Caco-2 (cell line): ENCODE results near the gene ESPN. TPM values are rescaled to one million over a fixed set of nuclear protein-coding genes. Genes with fewer than 3 reads are reported as not detected.
"Not testable (repeated sequence)": the region's sequence is repeated elsewhere in the genome, so short reads cannot be mapped to it uniquely, and the experiment has no call there.

Source experiments
- BruUV-seq: library from RNA; stranded (reverse); fragments of 400-500 nt; replicated peaks from 2 replicates; lab custom pipeline; 2021; lab: Mats Ljungman, UMichigan
- CTCF ChIA-PET: fragments of 300-600 bp; sonication (Branson Sonifier 250); formaldehyde crosslinking; loops from one replicate; lab custom pipeline; 2022; ENCODE audit warnings: antibody characterized with exemption; lab: Charles Lee
- POLR2A ChIA-PET: fragments of 300-600 bp; sonication (Branson Sonifier 250); formaldehyde crosslinking; loops from one replicate; lab custom pipeline; 2022; ENCODE audit warnings: antibody characterized with exemption; lab: Charles Lee
- DNase-seq, 2 experiments: peaks; one replicate each; pipeline versions ENCODE4 v3.0.0 to v3.0.0-alpha.2; 2020 to 2022
- H3K27me3 ChIP-seq: replicated peaks from 2 replicates; pipeline ENCODE4 v1.6.0; 2011; ENCODE audit warnings: low read length; ENCODE audit not compliant: control insufficient read depth, insufficient read depth
- H3K36me3 ChIP-seq: 2 replicates; pipeline ENCODE4 v1.5.1; 2011; ENCODE audit warnings: low read length; ENCODE audit not compliant: control insufficient read depth, insufficient read depth
- H3K4me1 ChIP-seq: fragments of 250-450 bp; sonication (Bioruptor Pico); 2 replicates; pipeline ENCODE4 v1.5.1; 2020; ENCODE audit warnings: mild to moderate bottlenecking
- H3K4me3 ChIP-seq: 2 replicates; pipeline ENCODE4 v1.5.1; 2011; ENCODE audit warnings: low read depth, mild to moderate bottlenecking, control low read depth, low read length
- H3K9me3 ChIP-seq: fragments of 250-450 bp; sonication (Bioruptor Pico); 2 replicates; pipeline ENCODE4 v1.5.1; 2020; ENCODE audit warnings: mild to moderate bottlenecking, moderate library complexity
- H3K27ac Mint-ChIP-seq: one replicate; pipeline ENCODE4 v1.8.0; 2022; ENCODE audit warnings: mixed read lengths; ENCODE audit not compliant: unreplicated experiment
- H3K27me3 Mint-ChIP-seq: one replicate; pipeline ENCODE4 v1.8.0; 2022; ENCODE audit warnings: mixed read lengths; ENCODE audit not compliant: insufficient read depth, unreplicated experiment
- H3K36me3 Mint-ChIP-seq: one replicate; pipeline ENCODE4 v1.8.0; 2022; ENCODE audit warnings: mild to moderate bottlenecking, mixed read lengths; ENCODE audit not compliant: insufficient read depth, unreplicated experiment
- H3K4me1 Mint-ChIP-seq: one replicate; pipeline ENCODE4 v1.8.0; 2022; ENCODE audit warnings: low read depth, mixed read lengths; ENCODE audit not compliant: unreplicated experiment
- H3K4me3 Mint-ChIP-seq: one replicate; pipeline ENCODE4 v1.8.0; 2022; ENCODE audit warnings: mild to moderate bottlenecking, moderate library complexity, mixed read lengths; ENCODE audit not compliant: unreplicated experiment
- H3K9me3 Mint-ChIP-seq: one replicate; pipeline ENCODE4 v1.8.0; 2022; ENCODE audit warnings: mixed read lengths; ENCODE audit not compliant: unreplicated experiment
- intact Hi-C: fragments of 100-400 bp; cut with micrococcal nuclease; formaldehyde crosslinking; loops from one replicate; pipeline ENCODE4 v1.10.0; 2022; ENCODE audit not compliant: unreplicated experiment
- total RNA-seq: library from RNA; stranded (reverse); gene quantifications from 2 replicates; pipeline ENCODE4 v1.2.3, GENCODE V29; 2022
- TF ChIP-seq, protein P1 (sequence below), 2 experiments: fragments of 200-600 bp in 1 of 2; IDR thresholded peaks; 1 replicate in 1 of 2; 2 replicates in 1 of 2; pipeline versions ENCODE4 v1.5.1 to v1.8.0; 2011 to 2022; ENCODE audit warnings: antibody characterized with exemption in 1 of 2, control low read depth in 1 of 2, inconsistent platforms in 1 of 2, low read depth in 1 of 2, low read length in 1 of 2, mild to moderate bottlenecking in 1 of 2, moderate library complexity in 1 of 2; ENCODE audit not compliant: insufficient read depth in 1 of 2, severe bottlenecking in 1 of 2, unreplicated experiment in 1 of 2

The ESPN gene
- total RNA-seq, 1 experiment from 2014 or later, result 16.3 TPM

DNA sequence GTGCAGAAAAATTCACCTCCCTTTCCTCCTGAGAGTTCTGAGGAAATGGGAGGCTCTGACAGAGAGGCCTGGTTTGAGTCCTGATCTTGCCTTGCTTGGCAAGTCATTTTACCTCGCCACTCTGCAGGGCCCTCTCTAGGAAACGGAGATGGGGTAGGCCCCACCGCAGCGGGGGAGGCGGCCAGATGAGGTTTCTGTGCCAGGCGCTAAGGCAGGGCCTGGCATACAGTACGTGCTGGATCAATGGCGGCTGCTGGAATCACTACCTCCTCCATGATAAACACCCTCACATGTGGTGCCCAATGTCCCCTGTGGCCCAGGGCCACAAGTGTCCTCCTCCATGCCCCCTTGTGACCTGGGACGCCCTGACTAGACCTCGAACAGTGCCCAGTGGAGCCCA lies 67.4 kb downstream of the ESPN start:
- ChIA-PET POLR2A (no interaction called here), CTCF (interaction anchor here (0.8 kb wide), 1 partner anchor 68 kb away, joined by 3 read pairs; no protein-coding TSS in a partner anchor)
- no peaks in the 10 kb centered on the region for H3K36me3 Mint-ChIP-seq
- no peaks in the 10 kb centered on the region for H3K9me3 Mint-ChIP-seq
- peaks cover 9% of the 10 kb centered on the region for H3K4me1 Mint-ChIP-seq
- H3K27me3 ChIP-seq, result no peaks in the 10 kb centered on the region
- H3K27me3 Mint-ChIP-seq, result no peaks in the 10 kb centered on the region
- H3K36me3 ChIP-seq, result no peaks in the 10 kb centered on the region
- DNase-seq, result no peak
- peaks cover 16% of the 10 kb centered on the region for H3K4me1 ChIP-seq
- H3K9me3 ChIP-seq, result no peaks in the 10 kb centered on the region
- BruUV-seq, result no TSS peak
- peak overlapping the region; percentile 88 for H3K4me3 Mint-ChIP-seq
- peak overlapping the region; percentile 84 for H3K27ac Mint-ChIP-seq
- intact Hi-C loops, result loop anchor here (5.0 to 10.0 kb wide), 2 partner anchors 113 to 245 kb away; partner anchors contain the start of gene KLHL21
- no peak overlapping the region; the same call in 1 of the 2 replicates for H3K4me3 ChIP-seq
- TF ChIP-seq, protein P1, sequence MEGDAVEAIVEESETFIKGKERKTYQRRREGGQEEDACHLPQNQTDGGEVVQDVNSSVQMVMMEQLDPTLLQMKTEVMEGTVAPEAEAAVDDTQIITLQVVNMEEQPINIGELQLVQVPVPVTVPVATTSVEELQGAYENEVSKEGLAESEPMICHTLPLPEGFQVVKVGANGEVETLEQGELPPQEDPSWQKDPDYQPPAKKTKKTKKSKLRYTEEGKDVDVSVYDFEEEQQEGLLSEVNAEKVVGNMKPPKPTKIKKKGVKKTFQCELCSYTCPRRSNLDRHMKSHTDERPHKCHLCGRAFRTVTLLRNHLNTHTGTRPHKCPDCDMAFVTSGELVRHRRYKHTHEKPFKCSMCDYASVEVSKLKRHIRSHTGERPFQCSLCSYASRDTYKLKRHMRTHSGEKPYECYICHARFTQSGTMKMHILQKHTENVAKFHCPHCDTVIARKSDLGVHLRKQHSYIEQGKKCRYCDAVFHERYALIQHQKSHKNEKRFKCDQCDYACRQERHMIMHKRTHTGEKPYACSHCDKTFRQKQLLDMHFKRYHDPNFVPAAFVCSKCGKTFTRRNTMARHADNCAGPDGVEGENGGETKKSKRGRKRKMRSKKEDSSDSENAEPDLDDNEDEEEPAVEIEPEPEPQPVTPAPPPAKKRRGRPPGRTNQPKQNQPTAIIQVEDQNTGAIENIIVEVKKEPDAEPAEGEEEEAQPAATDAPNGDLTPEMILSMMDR (IDR thresholded peaks at IDR 0.05; ENCODE audit: insufficient read depth in 1 of 2, low read depth in 1 of 2, low read length in 1 of 2, severe bottlenecking in 1 of 2, unreplicated experiment in 1 of 2), result no peak

DNA sequence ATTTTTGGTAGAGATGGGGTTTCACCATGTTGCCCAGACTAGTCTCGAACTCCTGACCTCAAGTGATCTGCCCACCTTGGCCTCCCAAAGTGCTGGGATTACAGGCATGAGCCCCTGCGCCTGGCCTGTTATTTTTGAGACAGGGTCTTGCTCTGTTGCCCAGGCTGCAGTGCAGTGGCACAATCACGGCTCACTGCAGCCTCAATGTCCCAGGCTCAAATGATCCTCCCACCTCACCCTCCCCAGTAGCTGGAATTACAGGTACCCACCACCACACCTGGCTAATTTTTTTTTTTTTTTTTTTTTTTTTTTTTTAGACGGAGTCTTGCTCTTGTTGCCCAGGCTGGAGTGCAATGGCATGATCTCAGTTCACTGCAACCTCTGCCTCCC lies 69.3 kb downstream of the ESPN start:
- BruUV-seq, POLR2A ChIA-PET, H3K4me3 Mint-ChIP-seq, H3K27me3 ChIP-seq, H3K27ac Mint-ChIP-seq, H3K27me3 Mint-ChIP-seq, H3K4me3 ChIP-seq, H3K36me3 Mint-ChIP-seq, CTCF ChIA-PET, H3K9me3 Mint-ChIP-seq, H3K36me3 ChIP-seq, H3K4me1 Mint-ChIP-seq, H3K9me3 ChIP-seq, DNase-seq: not testable (repeated sequence)
- peaks cover 16% of the 10 kb centered on the region for H3K4me1 ChIP-seq
- intact Hi-C loops, result loop anchor here (5.0 to 10.0 kb wide), 2 partner anchors 111 to 247 kb away; partner anchors contain the start of gene KLHL21

DNA sequence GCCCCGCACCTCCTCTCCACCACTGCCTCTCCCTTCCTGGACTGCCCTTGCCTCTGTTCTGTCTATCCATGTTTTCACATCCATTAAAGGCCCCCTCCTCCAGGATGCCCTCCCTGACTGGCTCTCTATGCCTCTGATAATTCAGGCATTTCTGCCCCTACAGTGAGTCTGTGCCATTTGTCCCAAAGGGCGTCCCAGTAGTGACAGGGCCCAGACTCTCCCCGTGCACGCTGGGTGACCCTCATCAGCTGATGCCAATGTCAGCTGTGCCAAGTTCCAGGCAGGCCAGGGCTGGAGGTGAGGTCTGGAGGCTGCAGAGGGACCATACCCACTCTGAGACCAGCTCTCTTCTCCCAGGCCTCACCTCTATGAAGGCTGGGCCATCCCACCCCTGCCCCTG lies 70.1 kb downstream of the ESPN start:
- H3K27ac Mint-ChIP-seq, result no peak overlapping the region
- Histone ChIP-seq H3K27me3 (no peaks in the 10 kb centered on the region), H3K9me3 (no peaks in the 10 kb centered on the region), H3K4me3 (no peak overlapping the region), H3K4me1 (peaks cover 14% of the 10 kb centered on the region), H3K36me3 (no peaks in the 10 kb centered on the region)
- no peaks in the 10 kb centered on the region for H3K36me3 Mint-ChIP-seq
- ChIA-PET CTCF (no interaction called here), POLR2A (no interaction called here)
- H3K27me3 Mint-ChIP-seq, result no peaks in the 10 kb centered on the region
- DNase-seq, result no peak
- H3K4me1 Mint-ChIP-seq, result peaks cover 9% of the 10 kb centered on the region
- BruUV-seq, result no TSS peak
- TF ChIP-seq, protein P1 (IDR thresholded peaks at IDR 0.05; ENCODE audit: insufficient read depth in 1 of 2, low read depth in 1 of 2, low read length in 1 of 2, severe bottlenecking in 1 of 2, unreplicated experiment in 1 of 2), result no peak
- intact Hi-C loops, result loop anchor here (5.0 to 10.0 kb wide), 2 partner anchors 110 to 247 kb away; partner anchors contain the start of gene KLHL21
- H3K4me3 Mint-ChIP-seq, result no peak overlapping the region
- H3K9me3 Mint-ChIP-seq, result no peaks in the 10 kb centered on the region
